Endodermal cell (in vitro differentiated cells): ENCODE data around the gene GLIS1. TPM values are rescaled to one million over a fixed set of nuclear protein-coding genes. Genes with fewer than 3 reads are reported as not detected.

Source experiments
- DNase-seq: peaks from one replicate; pipeline ENCODE4 v3.0.0-alpha.2; 2017
- H3K27ac ChIP-seq: 2 replicates; pipeline ENCODE4 v1.5.1; 2013; ENCODE audit warnings: mild to moderate bottlenecking, low read depth, low read length, moderate library complexity
- H3K27me3 ChIP-seq: 2 replicates; pipeline ENCODE4 v1.6.1; 2013; ENCODE audit warnings: mild to moderate bottlenecking, low read length, moderate library complexity; ENCODE audit not compliant: insufficient read depth, control insufficient read depth, poor library complexity, severe bottlenecking
- H3K36me3 ChIP-seq: 2 replicates; pipeline ENCODE4 v1.7.0; 2013; ENCODE audit warnings: mild to moderate bottlenecking, low read length, moderate library complexity; ENCODE audit not compliant: control insufficient read depth, insufficient read depth
- H3K4me1 ChIP-seq: one replicate; pipeline ENCODE4 v1.7.0; 2013; ENCODE audit warnings: low read length; ENCODE audit not compliant: control insufficient read depth, insufficient read depth
- H3K4me3 ChIP-seq: 2 replicates; pipeline ENCODE4 v1.5.1; 2013; ENCODE audit warnings: mild to moderate bottlenecking, low read length, moderate library complexity
- H3K9ac ChIP-seq: 2 replicates; pipeline ENCODE4 v1.6.1; 2013; ENCODE audit warnings: mild to moderate bottlenecking, low read length, moderate library complexity; ENCODE audit not compliant: poor library complexity, severe bottlenecking; ENCODE audit errors: extremely low read depth
- H3K9me3 ChIP-seq: 2 replicates; pipeline ENCODE4 v1.6.1; 2013; ENCODE audit warnings: mild to moderate bottlenecking, low read length, moderate library complexity; ENCODE audit not compliant: control insufficient read depth
- H3K27ac Mint-ChIP-seq: 2 replicates; pipeline ENCODE4 v1.8.0; 2020; ENCODE audit warnings: mixed read lengths
- H3K27me3 Mint-ChIP-seq: 2 replicates; pipeline ENCODE4 v1.8.0; 2021; ENCODE audit warnings: mild to moderate bottlenecking, mixed read lengths; ENCODE audit not compliant: insufficient read depth
- H3K36me3 Mint-ChIP-seq: 2 replicates; pipeline ENCODE4 v1.8.0; 2020; ENCODE audit warnings: low read depth, mixed read lengths
- H3K4me1 Mint-ChIP-seq: 2 replicates; pipeline ENCODE4 v1.8.0; 2020; ENCODE audit warnings: mixed read lengths
- H3K4me3 Mint-ChIP-seq: 2 replicates; pipeline ENCODE4 v1.8.0; 2020; ENCODE audit warnings: mild to moderate bottlenecking, moderate library complexity, mixed read lengths
- H3K9me3 Mint-ChIP-seq: 2 replicates; pipeline ENCODE4 v1.8.0; 2020; ENCODE audit warnings: mild to moderate bottlenecking, mixed read lengths
- CTCF ChIP-seq: fragments of 200-600 bp; sonication (generic); conservative IDR thresholded peaks from 2 replicates; pipeline ENCODE4 v1.5.0; 2021; ENCODE audit warnings: antibody characterized with exemption, mild to moderate bottlenecking
- WGBS, 2 experiments: methylation state at CpG; one replicate each; pipeline versions ENCODE4 v1.1.5 to v1.1.7; 2013; ENCODE audit warnings: missing lambda C conversion rate in 2 of 2, mixed read lengths in 1 of 2; ENCODE audit not compliant: insufficient coverage in 1 of 2, insufficient read length in 1 of 2; 5-methylcytosine and 5-hydroxymethylcytosine counted together
- total RNA-seq, 2 donors: library from RNA; stranded (reverse); fragmentation: NEBNext Ultra II Directional in 1 of 2; extraction: Animal tissue kit (Norgen Biotek cat#: 25700) in 1 of 2; gene quantifications; 2 replicates in 1 of 2; 3 replicates in 1 of 2; pipeline ENCODE4 v1.2.1, GENCODE V29; 2021

Gene GLIS1
- total RNA-seq, 2 donors from 2014 or later = 2.1 to 3.9 TPM

- no peaks in the 10 kb centered on the region for H3K27me3 ChIP-seq
- H3K4me3 ChIP-seq = no peak overlapping the region
- no peak overlapping the region for H3K27ac ChIP-seq
- no peak overlapping the region for H3K4me3 Mint-ChIP-seq
- no peaks in the 10 kb centered on the region for H3K27me3 Mint-ChIP-seq
- no peaks in the 10 kb centered on the region for H3K36me3 Mint-ChIP-seq
- no peaks in the 10 kb centered on the region for H3K9me3 ChIP-seq
- no peak overlapping the region for H3K27ac Mint-ChIP-seq
- WGBS, 2 experiments = 89 to 90% methylated on average over 18 to 20 of the region's 20 CpGs
- DNase-seq = peak; percentile 51
- H3K4me1 Mint-ChIP-seq = peaks cover 5% of the 10 kb centered on the region
- H3K9me3 Mint-ChIP-seq = no peaks in the 10 kb centered on the region
- TF ChIP-seq CTCF = no peak
- no peaks in the 10 kb centered on the region for H3K4me1 ChIP-seq
- no peak overlapping the region for H3K9ac ChIP-seq
- no peaks in the 10 kb centered on the region for H3K36me3 ChIP-seq
Observed at GRCh38 chr1:53590531-53591515, 148.1 kb downstream of the GLIS1 start.

DNA sequence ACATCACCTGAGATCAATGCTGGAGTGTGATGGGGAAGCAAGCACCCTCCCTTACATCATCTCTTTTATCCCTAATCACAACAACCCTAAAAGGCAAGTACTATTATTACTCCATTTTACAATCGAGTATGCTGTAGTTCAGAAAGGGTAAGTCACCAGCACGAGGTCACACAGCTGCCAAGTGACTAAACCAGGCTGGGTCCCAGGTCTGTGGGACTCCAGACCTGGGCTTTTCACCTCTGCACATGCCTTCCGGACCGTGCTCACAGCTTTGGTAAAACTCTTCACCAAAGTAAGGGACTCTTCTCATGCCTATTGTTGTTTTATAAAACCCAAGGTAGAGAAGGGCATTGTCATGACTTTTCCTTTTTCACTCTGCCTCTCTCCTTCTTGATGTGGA, 148.9 kb downstream of the GLIS1 start:
- Histone ChIP-seq H3K4me3 (no peak overlapping the region), H3K9ac (no peak overlapping the region), H3K27me3 (no peaks in the 10 kb centered on the region), H3K27ac (no peak overlapping the region), H3K4me1 (no peaks in the 10 kb centered on the region), H3K9me3 (no peaks in the 10 kb centered on the region), H3K36me3 (no peaks in the 10 kb centered on the region)
- no peak overlapping the region for H3K4me3 Mint-ChIP-seq
- 92 to 96% methylated on average over 4 of the region's 4 CpGs for WGBS, 2 experiments
- H3K27me3 Mint-ChIP-seq = no peaks in the 10 kb centered on the region
- no peaks in the 10 kb centered on the region for H3K9me3 Mint-ChIP-seq
- DNase-seq = peak; percentile 25
- TF ChIP-seq CTCF = no peak
- no peak overlapping the region for H3K27ac Mint-ChIP-seq
- peaks cover 5% of the 10 kb centered on the region for H3K4me1 Mint-ChIP-seq
- no peaks in the 10 kb centered on the region for H3K36me3 Mint-ChIP-seq

DNA sequence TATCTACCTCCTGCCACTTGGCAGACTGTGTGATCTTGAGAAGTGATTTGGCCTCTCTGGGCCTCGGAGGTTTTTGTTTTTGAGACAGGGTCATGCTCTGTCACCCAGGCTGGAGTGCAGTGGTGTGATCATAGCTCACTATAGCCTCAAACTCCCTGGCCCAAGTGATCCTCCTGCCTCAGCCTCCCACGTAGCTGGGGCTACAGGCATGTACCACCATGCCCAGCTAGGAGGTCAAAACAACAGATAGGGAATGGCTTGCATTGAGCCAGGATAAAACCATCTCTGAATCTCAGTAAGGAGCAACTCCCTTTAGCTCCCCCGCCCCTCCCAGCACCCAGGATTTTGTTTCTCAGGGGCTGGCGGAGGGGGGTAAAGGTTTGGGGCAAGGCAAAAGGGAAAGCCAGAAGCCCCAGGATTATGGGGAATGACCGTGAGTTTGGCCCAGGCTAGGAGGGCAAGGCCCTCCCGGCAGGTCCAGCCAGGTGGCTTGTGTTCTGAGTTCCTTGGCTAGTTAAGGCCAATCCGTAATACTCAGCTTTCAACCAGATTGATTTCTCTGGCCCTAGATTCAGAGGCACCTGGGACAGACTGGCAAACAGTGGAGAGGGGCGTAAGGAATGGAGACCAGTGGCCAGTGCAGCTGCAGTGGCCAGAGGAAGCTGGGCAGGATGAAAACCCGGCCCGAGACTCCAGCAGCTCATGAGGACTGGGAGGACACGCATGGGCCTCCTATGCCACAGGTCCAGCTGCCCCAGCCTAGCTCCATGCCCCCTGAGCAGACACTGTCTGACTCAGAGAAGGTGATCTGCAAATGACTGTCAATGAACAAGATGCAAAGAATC, 149.7 kb downstream of the GLIS1 start:
- Histone ChIP-seq H3K4me1 (no peaks in the 10 kb centered on the region), H3K9ac (no peak overlapping the region), H3K27ac (no peak overlapping the region), H3K9me3 (no peaks in the 10 kb centered on the region), H3K36me3 (no peaks in the 10 kb centered on the region), H3K4me3 (no peak overlapping the region), H3K27me3 (no peaks in the 10 kb centered on the region)
- 92 to 93% methylated on average over 8 to 11 of the region's 11 CpGs for WGBS, 2 experiments
- no peaks in the 10 kb centered on the region for H3K27me3 Mint-ChIP-seq
- no peak for TF ChIP-seq CTCF
- H3K36me3 Mint-ChIP-seq = no peaks in the 10 kb centered on the region
- no peak overlapping the region for H3K27ac Mint-ChIP-seq
- H3K4me1 Mint-ChIP-seq = peaks cover 5% of the 10 kb centered on the region
- H3K4me3 Mint-ChIP-seq = no peak overlapping the region
- no peaks in the 10 kb centered on the region for H3K9me3 Mint-ChIP-seq
- peak; percentile 24 for DNase-seq
